ENCODE data around the gene VARS2. TPM values are rescaled to one million over a fixed set of nuclear protein-coding genes. Genes with fewer than 3 reads are reported as not detected.
A peak's percentile ranks its signal among the peaks of the same experiment; 100 is the strongest.

The VARS2 gene
- total and polyA plus RNA-seq, 9 of the 15 experiments (the other 6 are each of a cell fraction or from before 2014, with no cell fraction given), result 1.6 to 53.6 (median 29.9) TPM

DNA sequence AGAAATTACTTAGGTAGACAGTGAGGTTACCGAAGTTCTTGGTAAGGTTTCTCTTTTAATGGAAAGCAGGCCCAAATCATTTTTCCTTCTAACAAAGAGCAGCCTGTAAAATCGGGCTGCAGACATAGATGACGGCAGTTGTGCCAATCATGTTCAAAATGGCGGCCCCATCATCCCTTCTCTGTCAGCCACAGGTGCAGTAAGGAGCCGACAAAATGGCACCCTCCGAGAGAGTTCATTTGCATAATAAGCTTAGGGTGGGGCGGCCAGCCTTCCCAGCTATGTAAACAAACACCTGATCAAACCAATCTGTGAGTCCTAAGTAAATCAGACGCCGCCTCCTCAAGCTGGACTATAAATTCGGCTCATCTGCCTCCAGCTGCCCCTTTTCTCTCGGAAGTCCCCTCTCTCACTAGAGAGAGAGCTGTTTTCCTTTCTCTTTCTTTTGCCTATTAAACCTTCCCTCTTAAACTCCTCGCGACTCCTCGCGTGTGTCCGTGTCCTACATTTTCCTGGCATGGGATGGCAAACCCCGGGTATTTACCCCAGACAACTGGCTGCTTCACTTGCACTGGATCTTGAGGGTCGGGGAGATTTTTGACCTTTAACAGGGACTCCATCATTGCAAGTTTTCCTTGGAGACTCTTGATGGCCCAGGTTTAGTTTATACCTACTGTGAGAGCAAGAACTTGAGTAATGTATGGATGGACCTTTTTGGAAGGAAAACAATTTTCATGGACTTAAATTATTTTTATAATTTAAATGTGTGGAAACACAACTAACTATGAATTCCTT is 38.6 kb upstream of the VARS2 start (continued):
- TF ChIP-seq CBX8 (IDR thresholded peaks at IDR 0.05; ENCODE audit: borderline replicate concordance, extremely low read depth, low read depth, low read length, poor library complexity, severe bottlenecking) (no peak), THAP7 (CRISPR knock-in tag; IDR thresholded peaks at IDR 0.05) (no peak), ZNF3 (CRISPR knock-in tag; IDR thresholded peaks at IDR 0.05) (no peak), TEAD4 (IDR thresholded peaks at IDR 0.05; ENCODE audit: low read length) (peak; percentile 81), TEAD4 (CRISPR knock-in tag; IDR thresholded peaks at IDR 0.05; ENCODE audit: borderline replicate concordance) (no peak)
- TF ChIP-seq, protein P1, sequence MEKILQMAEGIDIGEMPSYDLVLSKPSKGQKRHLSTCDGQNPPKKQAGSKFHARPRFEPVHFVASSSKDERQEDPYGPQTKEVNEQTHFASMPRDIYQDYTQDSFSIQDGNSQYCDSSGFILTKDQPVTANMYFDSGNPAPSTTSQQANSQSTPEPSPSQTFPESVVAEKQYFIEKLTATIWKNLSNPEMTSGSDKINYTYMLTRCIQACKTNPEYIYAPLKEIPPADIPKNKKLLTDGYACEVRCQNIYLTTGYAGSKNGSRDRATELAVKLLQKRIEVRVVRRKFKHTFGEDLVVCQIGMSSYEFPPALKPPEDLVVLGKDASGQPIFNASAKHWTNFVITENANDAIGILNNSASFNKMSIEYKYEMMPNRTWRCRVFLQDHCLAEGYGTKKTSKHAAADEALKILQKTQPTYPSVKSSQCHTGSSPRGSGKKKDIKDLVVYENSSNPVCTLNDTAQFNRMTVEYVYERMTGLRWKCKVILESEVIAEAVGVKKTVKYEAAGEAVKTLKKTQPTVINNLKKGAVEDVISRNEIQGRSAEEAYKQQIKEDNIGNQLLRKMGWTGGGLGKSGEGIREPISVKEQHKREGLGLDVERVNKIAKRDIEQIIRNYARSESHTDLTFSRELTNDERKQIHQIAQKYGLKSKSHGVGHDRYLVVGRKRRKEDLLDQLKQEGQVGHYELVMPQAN (IDR thresholded peaks at IDR 0.05; ENCODE audit: borderline replicate concordance), result no peak
- TF ChIP-seq, protein P2, sequence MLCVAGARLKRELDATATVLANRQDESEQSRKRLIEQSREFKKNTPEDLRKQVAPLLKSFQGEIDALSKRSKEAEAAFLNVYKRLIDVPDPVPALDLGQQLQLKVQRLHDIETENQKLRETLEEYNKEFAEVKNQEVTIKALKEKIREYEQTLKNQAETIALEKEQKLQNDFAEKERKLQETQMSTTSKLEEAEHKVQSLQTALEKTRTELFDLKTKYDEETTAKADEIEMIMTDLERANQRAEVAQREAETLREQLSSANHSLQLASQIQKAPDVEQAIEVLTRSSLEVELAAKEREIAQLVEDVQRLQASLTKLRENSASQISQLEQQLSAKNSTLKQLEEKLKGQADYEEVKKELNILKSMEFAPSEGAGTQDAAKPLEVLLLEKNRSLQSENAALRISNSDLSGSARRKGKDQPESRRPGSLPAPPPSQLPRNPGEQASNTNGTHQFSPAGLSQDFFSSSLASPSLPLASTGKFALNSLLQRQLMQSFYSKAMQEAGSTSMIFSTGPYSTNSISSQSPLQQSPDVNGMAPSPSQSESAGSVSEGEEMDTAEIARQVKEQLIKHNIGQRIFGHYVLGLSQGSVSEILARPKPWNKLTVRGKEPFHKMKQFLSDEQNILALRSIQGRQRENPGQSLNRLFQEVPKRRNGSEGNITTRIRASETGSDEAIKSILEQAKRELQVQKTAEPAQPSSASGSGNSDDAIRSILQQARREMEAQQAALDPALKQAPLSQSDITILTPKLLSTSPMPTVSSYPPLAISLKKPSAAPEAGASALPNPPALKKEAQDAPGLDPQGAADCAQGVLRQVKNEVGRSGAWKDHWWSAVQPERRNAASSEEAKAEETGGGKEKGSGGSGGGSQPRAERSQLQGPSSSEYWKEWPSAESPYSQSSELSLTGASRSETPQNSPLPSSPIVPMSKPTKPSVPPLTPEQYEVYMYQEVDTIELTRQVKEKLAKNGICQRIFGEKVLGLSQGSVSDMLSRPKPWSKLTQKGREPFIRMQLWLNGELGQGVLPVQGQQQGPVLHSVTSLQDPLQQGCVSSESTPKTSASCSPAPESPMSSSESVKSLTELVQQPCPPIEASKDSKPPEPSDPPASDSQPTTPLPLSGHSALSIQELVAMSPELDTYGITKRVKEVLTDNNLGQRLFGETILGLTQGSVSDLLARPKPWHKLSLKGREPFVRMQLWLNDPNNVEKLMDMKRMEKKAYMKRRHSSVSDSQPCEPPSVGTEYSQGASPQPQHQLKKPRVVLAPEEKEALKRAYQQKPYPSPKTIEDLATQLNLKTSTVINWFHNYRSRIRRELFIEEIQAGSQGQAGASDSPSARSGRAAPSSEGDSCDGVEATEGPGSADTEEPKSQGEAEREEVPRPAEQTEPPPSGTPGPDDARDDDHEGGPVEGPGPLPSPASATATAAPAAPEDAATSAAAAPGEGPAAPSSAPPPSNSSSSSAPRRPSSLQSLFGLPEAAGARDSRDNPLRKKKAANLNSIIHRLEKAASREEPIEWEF (CRISPR knock-in tag; IDR thresholded peaks at IDR 0.05), result 0 out of 2 replicates have a peak, but pooled peaks have one; percentile 18
- TF ChIP-seq, protein P3, sequence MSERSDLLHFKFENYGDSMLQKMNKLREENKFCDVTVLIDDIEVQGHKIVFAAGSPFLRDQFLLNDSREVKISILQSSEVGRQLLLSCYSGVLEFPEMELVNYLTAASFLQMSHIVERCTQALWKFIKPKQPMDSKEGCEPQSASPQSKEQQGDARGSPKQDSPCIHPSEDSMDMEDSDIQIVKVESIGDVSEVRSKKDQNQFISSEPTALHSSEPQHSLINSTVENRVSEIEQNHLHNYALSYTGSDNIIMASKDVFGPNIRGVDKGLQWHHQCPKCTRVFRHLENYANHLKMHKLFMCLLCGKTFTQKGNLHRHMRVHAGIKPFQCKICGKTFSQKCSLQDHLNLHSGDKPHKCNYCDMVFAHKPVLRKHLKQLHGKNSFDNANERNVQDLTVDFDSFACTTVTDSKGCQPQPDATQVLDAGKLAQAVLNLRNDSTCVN (CRISPR knock-in tag; IDR thresholded peaks at IDR 0.05), result no peak

Data from K562 (cell line).